GM23338 (cell line): ENCODE measurements around the gene GPC5. TPM values are rescaled to one million over a fixed set of nuclear protein-coding genes. Genes with fewer than 3 reads are reported as not detected.
A peak's percentile ranks its signal among the peaks of the same experiment; 100 is the strongest.

Source experiments
- ATAC-seq: fragments of 200-7000 bp; cut with Tn5 transposase; 3 replicates; pipeline ENCODE4 v1.9.1; 2020
- DNase-seq: peaks from one replicate; pipeline ENCODE4 v3.0.0-alpha.2; 2015; ENCODE audit warnings: low spot score
- H2AFZ ChIP-seq: fragments of 200-600 bp; sonication (generic); 2 replicates; pipeline ENCODE4 v1.8.0; 2016; ENCODE audit warnings: antibody characterized with exemption, mild to moderate bottlenecking, moderate library complexity
- H3F3A ChIP-seq: fragments of 200-600 bp; sonication (generic); replicated peaks from 2 replicates; pipeline ENCODE4 v1.8.0; 2017; ENCODE audit warnings: antibody characterized with exemption, mixed run types, low read depth
- H3K27ac ChIP-seq: fragments of 200-600 bp; sonication (generic); 2 replicates; pipeline ENCODE4 v1.6.1; 2016; ENCODE audit warnings: low read depth
- H3K27me3 ChIP-seq: fragments of 200-600 bp; sonication (generic); 2 replicates; pipeline ENCODE4 v1.8.0; 2016; ENCODE audit warnings: mild to moderate bottlenecking, mixed run types, moderate library complexity; ENCODE audit not compliant: insufficient read depth
- H3K36me3 ChIP-seq: fragments of 200-600 bp; sonication (generic); 2 replicates; pipeline ENCODE4 v1.8.0; 2016; ENCODE audit warnings: mild to moderate bottlenecking; ENCODE audit not compliant: insufficient read depth
- H3K4me1 ChIP-seq: fragments of 200-600 bp; sonication (generic); 2 replicates; pipeline ENCODE4 v1.8.0; 2016; ENCODE audit warnings: mild to moderate bottlenecking, moderate library complexity; ENCODE audit not compliant: insufficient read depth
- H3K4me2 ChIP-seq: fragments of 200-600 bp; sonication (generic); 2 replicates; pipeline ENCODE4 v1.7.1; 2017; ENCODE audit warnings: mixed run types
- H3K4me3 ChIP-seq: fragments of 200-600 bp; sonication (generic); 2 replicates; pipeline ENCODE4 v1.6.1; 2016; ENCODE audit warnings: mixed run types
- H3K79me2 ChIP-seq: fragments of 200-600 bp; sonication (generic); replicated peaks from 2 replicates; pipeline ENCODE4 v1.8.0; 2017; ENCODE audit warnings: mild to moderate bottlenecking; ENCODE audit not compliant: insufficient read depth
- H3K9me2 ChIP-seq: fragments of 200-600 bp; sonication (generic); 2 replicates; pipeline ENCODE4 v1.8.0; 2017; ENCODE audit not compliant: insufficient read depth
- H4K20me1 ChIP-seq: fragments of 200-600 bp; sonication (generic); replicated peaks from 2 replicates; pipeline ENCODE4 v1.8.0; 2017; ENCODE audit warnings: mild to moderate bottlenecking; ENCODE audit not compliant: insufficient read depth
- H3K27ac Mint-ChIP-seq: 2 replicates; pipeline ENCODE4 v1.8.0; 2020; ENCODE audit warnings: inconsistent platforms, mild to moderate bottlenecking, moderate library complexity, mixed read lengths
- H3K27me3 Mint-ChIP-seq: 3 replicates; pipeline ENCODE4 v1.8.0; 2022; ENCODE audit warnings: low read depth, mild to moderate bottlenecking, moderate library complexity, mixed read lengths, inconsistent platforms; ENCODE audit not compliant: insufficient read depth, poor library complexity
- H3K36me3 Mint-ChIP-seq: 3 replicates; pipeline ENCODE4 v1.8.0; 2021; ENCODE audit warnings: low read depth, mild to moderate bottlenecking, inconsistent platforms, moderate library complexity, mixed read lengths
- H3K4me1 Mint-ChIP-seq: 3 replicates; pipeline ENCODE4 v1.8.0; 2020; ENCODE audit warnings: mild to moderate bottlenecking, inconsistent platforms, mixed read lengths
- H3K4me3 Mint-ChIP-seq: 3 replicates; pipeline ENCODE4 v1.8.0; 2021; ENCODE audit warnings: moderate library complexity, mild to moderate bottlenecking, inconsistent platforms, mixed read lengths
- H3K9me3 Mint-ChIP-seq: 3 replicates; pipeline ENCODE4 v1.8.0; 2020; ENCODE audit warnings: moderate library complexity, mild to moderate bottlenecking, inconsistent platforms, mixed read lengths
- EZH2 ChIP-seq: fragments of 200-600 bp; sonication (generic); IDR thresholded peaks from one replicate; pipeline ENCODE4 v1.8.0; 2017; ENCODE audit warnings: antibody characterized with exemption, mild to moderate bottlenecking, low read depth; ENCODE audit not compliant: unreplicated experiment
- JUNB ChIP-seq: IDR thresholded peaks from one replicate; pipeline ENCODE4 v1.6.1; 2016; ENCODE audit warnings: antibody characterized with exemption; ENCODE audit not compliant: unreplicated experiment
- NANOG ChIP-seq: IDR thresholded peaks from 2 replicates; pipeline ENCODE4 v1.6.1; 2016; ENCODE audit warnings: antibody characterized with exemption, borderline replicate concordance
- ZNF114 ChIP-seq: fragments of 250-450 bp; sonication (Bioruptor Pico); IDR thresholded peaks from 2 replicates; pipeline ENCODE4 v1.5.0; 2020; ENCODE audit warnings: mild to moderate bottlenecking, moderate library complexity
- ZNF331 ChIP-seq: fragments of 250-450 bp; sonication (Bioruptor Pico); IDR thresholded peaks from 2 replicates; pipeline ENCODE4 v1.5.0; 2020; ENCODE audit warnings: low read depth, mild to moderate bottlenecking, moderate library complexity
- polyA plus RNA-seq: library from polyadenylated mRNA; unstranded; fragments of >200 nt; fragmentation: Nextera tagmentation; extraction: Ambion mirVana; gene quantifications from 2 replicates; pipeline ENCODE4 v1.2.1, GENCODE V29; 2016
- total RNA-seq: library from RNA; depleted of rRNA; stranded (reverse); fragments of >200 nt; shearing (Covaris generic); gene quantifications from 2 replicates; pipeline ENCODE4 v1.2.3, GENCODE V29; 2014
- TF ChIP-seq, protein P1 (sequence below): fragments of 250-450 bp; sonication (Bioruptor Pico); IDR thresholded peaks from 2 replicates; pipeline ENCODE4 v1.5.0; 2020; ENCODE audit warnings: mild to moderate bottlenecking, moderate library complexity
- TF ChIP-seq, protein P2 (sequence below): IDR thresholded peaks from one replicate; pipeline ENCODE4 v1.6.1; 2018; ENCODE audit warnings: antibody characterized with exemption; ENCODE audit not compliant: unreplicated experiment

Gene GPC5
- total and polyA plus RNA-seq, 2 experiments from 2014 or later = 0.95 to 1.1 TPM

DNA sequence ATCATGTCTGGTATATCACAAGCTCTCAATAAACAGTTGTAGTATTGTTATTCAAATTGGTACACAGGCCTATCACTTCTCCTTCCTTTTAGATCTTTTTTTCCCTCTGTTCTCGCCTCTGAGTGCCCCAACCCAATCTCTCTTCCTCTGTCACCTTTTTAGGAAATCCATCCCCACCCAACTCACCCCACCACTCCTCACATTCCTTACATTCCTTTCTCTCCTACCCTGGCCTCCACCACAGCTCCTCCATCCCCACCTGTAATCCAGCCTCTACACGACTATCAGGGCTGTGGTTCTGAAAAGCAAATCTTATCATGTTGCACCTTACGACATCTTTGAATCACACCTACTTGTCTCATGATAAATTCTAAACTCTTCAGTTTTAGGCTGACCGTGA, 1282.8 kb downstream of the GPC5 start:
- Mint-ChIP-seq H3K4me1 (peaks cover 12% of the 10 kb centered on the region), H3K4me3 (no peak overlapping the region), H3K36me3 (no peaks in the 10 kb centered on the region), H3K27me3 (no peaks in the 10 kb centered on the region), H3K9me3 (no peaks in the 10 kb centered on the region), H3K27ac (no peak overlapping the region)
- Histone ChIP-seq H3K9me2 (no peaks in the 10 kb centered on the region; the same call in 1 of the 2 replicates), H4K20me1 (no peaks in the 10 kb centered on the region), H3K27me3 (no peaks in the 10 kb centered on the region), H2AFZ (no peak overlapping the region), H3K4me2 (no peak overlapping the region), H3F3A (no peaks in the 10 kb centered on the region), H3K27ac (no peak overlapping the region), H3K36me3 (no peaks in the 10 kb centered on the region), H3K4me3 (no peak overlapping the region), H3K79me2 (no peaks in the 10 kb centered on the region), H3K4me1 (no peaks in the 10 kb centered on the region)
- TF ChIP-seq, protein P1, sequence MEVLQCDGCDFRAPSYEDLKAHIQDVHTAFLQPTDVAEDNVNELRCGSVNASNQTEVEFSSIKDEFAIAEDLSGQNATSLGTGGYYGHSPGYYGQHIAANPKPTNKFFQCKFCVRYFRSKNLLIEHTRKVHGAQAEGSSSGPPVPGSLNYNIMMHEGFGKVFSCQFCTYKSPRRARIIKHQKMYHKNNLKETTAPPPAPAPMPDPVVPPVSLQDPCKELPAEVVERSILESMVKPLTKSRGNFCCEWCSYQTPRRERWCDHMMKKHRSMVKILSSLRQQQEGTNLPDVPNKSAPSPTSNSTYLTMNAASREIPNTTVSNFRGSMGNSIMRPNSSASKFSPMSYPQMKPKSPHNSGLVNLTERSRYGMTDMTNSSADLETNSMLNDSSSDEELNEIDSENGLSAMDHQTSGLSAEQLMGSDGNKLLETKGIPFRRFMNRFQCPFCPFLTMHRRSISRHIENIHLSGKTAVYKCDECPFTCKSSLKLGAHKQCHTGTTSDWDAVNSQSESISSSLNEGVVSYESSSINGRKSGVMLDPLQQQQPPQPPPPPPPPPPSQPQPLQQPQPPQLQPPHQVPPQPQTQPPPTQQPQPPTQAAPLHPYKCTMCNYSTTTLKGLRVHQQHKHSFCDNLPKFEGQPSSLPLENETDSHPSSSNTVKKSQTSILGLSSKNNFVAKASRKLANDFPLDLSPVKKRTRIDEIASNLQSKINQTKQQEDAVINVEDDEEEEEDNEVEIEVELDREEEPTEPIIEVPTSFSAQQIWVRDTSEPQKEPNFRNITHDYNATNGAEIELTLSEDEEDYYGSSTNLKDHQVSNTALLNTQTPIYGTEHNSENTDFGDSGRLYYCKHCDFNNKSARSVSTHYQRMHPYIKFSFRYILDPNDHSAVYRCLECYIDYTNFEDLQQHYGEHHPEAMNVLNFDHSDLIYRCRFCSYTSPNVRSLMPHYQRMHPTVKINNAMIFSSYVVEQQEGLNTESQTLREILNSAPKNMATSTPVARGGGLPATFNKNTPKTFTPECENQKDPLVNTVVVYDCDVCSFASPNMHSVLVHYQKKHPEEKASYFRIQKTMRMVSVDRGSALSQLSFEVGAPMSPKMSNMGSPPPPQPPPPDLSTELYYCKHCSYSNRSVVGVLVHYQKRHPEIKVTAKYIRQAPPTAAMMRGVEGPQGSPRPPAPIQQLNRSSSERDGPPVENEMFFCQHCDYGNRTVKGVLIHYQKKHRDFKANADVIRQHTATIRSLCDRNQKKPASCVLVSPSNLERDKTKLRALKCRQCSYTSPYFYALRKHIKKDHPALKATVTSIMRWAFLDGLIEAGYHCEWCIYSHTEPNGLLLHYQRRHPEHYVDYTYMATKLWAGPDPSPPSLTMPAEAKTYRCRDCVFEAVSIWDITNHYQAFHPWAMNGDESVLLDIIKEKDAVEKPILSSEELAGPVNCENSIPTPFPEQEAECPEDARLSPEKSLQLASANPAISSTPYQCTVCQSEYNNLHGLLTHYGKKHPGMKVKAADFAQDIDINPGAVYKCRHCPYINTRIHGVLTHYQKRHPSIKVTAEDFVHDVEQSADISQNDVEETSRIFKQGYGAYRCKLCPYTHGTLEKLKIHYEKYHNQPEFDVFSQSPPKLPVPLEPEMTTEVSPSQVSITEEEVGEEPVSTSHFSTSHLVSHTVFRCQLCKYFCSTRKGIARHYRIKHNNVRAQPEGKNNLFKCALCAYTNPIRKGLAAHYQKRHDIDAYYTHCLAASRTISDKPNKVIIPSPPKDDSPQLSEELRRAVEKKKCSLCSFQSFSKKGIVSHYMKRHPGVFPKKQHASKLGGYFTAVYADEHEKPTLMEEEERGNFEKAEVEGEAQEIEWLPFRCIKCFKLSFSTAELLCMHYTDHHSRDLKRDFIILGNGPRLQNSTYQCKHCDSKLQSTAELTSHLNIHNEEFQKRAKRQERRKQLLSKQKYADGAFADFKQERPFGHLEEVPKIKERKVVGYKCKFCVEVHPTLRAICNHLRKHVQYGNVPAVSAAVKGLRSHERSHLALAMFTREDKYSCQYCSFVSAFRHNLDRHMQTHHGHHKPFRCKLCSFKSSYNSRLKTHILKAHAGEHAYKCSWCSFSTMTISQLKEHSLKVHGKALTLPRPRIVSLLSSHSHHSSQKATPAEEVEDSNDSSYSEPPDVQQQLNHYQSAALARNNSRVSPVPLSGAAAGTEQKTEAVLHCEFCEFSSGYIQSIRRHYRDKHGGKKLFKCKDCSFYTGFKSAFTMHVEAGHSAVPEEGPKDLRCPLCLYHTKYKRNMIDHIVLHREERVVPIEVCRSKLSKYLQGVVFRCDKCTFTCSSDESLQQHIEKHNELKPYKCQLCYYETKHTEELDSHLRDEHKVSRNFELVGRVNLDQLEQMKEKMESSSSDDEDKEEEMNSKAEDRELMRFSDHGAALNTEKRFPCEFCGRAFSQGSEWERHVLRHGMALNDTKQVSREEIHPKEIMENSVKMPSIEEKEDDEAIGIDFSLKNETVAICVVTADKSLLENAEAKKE (CRISPR knock-in tag) = no peak
- no peak for TF ChIP-seq JUNB
- no peak for TF ChIP-seq ZNF114 (CRISPR knock-in tag)
- no peak for TF ChIP-seq ZNF331 (CRISPR knock-in tag)
- no peak for TF ChIP-seq NANOG
- no peak for TF ChIP-seq EZH2
- TF ChIP-seq, protein P2, sequence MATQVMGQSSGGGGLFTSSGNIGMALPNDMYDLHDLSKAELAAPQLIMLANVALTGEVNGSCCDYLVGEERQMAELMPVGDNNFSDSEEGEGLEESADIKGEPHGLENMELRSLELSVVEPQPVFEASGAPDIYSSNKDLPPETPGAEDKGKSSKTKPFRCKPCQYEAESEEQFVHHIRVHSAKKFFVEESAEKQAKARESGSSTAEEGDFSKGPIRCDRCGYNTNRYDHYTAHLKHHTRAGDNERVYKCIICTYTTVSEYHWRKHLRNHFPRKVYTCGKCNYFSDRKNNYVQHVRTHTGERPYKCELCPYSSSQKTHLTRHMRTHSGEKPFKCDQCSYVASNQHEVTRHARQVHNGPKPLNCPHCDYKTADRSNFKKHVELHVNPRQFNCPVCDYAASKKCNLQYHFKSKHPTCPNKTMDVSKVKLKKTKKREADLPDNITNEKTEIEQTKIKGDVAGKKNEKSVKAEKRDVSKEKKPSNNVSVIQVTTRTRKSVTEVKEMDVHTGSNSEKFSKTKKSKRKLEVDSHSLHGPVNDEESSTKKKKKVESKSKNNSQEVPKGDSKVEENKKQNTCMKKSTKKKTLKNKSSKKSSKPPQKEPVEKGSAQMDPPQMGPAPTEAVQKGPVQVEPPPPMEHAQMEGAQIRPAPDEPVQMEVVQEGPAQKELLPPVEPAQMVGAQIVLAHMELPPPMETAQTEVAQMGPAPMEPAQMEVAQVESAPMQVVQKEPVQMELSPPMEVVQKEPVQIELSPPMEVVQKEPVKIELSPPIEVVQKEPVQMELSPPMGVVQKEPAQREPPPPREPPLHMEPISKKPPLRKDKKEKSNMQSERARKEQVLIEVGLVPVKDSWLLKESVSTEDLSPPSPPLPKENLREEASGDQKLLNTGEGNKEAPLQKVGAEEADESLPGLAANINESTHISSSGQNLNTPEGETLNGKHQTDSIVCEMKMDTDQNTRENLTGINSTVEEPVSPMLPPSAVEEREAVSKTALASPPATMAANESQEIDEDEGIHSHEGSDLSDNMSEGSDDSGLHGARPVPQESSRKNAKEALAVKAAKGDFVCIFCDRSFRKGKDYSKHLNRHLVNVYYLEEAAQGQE = no peak
- peak; percentile 44 for DNase-seq
- ATAC-seq = peak; percentile 50
